PC-9 (cell line): ENCODE data around the gene PASK. TPM values are rescaled to one million over a fixed set of nuclear protein-coding genes. Genes with fewer than 3 reads are reported as not detected.

Experiments used
- BruUV-seq: library from RNA; stranded (reverse); fragments of 400-500 nt; replicated peaks from 2 replicates; lab custom pipeline; 2021; lab: Mats Ljungman, UMichigan
- CTCF ChIA-PET: fragments of 300-600 bp; sonication (Branson Sonifier 250); formaldehyde crosslinking; loops from one replicate; lab custom pipeline; 2022; ENCODE audit warnings: antibody characterized with exemption; lab: Charles Lee
- POLR2A ChIA-PET: fragments of 300-600 bp; sonication (Branson Sonifier 250); formaldehyde crosslinking; loops from one replicate; lab custom pipeline; 2022; ENCODE audit warnings: antibody characterized with exemption; ENCODE audit not compliant: unreplicated experiment; lab: Charles Lee
- DNase-seq, 2 experiments: peaks; one replicate each; pipeline versions ENCODE4 v3.0.0 to v3.0.0-alpha.2; 2015 to 2022; ENCODE audit warnings: mixed read lengths in 1 of 2
- H2AFZ ChIP-seq: fragments of 200-600 bp; sonication (generic); 2 replicates; pipeline ENCODE4 v1.8.1; 2017; ENCODE audit warnings: antibody characterized with exemption
- H3F3A ChIP-seq: fragments of 200-600 bp; sonication (generic); 2 replicates; pipeline ENCODE4 v1.8.1; 2017; ENCODE audit warnings: antibody characterized with exemption, mild to moderate bottlenecking, low read depth; ENCODE audit not compliant: insufficient read depth
- H3K27ac ChIP-seq: fragments of 200-600 bp; sonication (generic); 2 replicates; pipeline ENCODE4 v1.6.1; 2016; ENCODE audit warnings: mixed run types
- H3K27me3 ChIP-seq: fragments of 200-600 bp; sonication (generic); 2 replicates; pipeline ENCODE4 v1.6.1; 2016; ENCODE audit warnings: low read depth, mixed run types; ENCODE audit not compliant: insufficient read depth
- H3K36me3 ChIP-seq: fragments of 200-600 bp; sonication (generic); 2 replicates; pipeline ENCODE4 v1.6.1; 2016; ENCODE audit warnings: low read depth, mixed run types
- H3K4me1 ChIP-seq: fragments of 200-600 bp; sonication (generic); replicated peaks from 2 replicates; pipeline ENCODE4 v1.6.1; 2016; ENCODE audit warnings: mixed run types; ENCODE audit not compliant: insufficient read depth
- H3K4me2 ChIP-seq: fragments of 200-600 bp; sonication (generic); 2 replicates; pipeline ENCODE4 v1.6.1; 2017; ENCODE audit warnings: mixed run types
- H3K4me3 ChIP-seq: fragments of 200-600 bp; sonication (generic); 2 replicates; pipeline ENCODE4 v1.6.1; 2016; ENCODE audit warnings: mixed run types
- H3K79me2 ChIP-seq: fragments of 200-600 bp; sonication (generic); 2 replicates; pipeline ENCODE4 v1.6.1; 2017; ENCODE audit warnings: low read depth, mixed run types
- H3K9me2 ChIP-seq: fragments of 200-600 bp; sonication (generic); 2 replicates; pipeline ENCODE4 v1.8.1; 2017; ENCODE audit warnings: mild to moderate bottlenecking; ENCODE audit not compliant: insufficient read depth
- H3K9me3 ChIP-seq: fragments of 200-600 bp; sonication (generic); 2 replicates; pipeline ENCODE4 v1.8.1; 2016; ENCODE audit warnings: low read depth; ENCODE audit not compliant: insufficient read depth
- H4K20me1 ChIP-seq: fragments of 200-600 bp; sonication (generic); 2 replicates; pipeline ENCODE4 v1.8.1; 2017; ENCODE audit not compliant: insufficient read depth
- EZH2 ChIP-seq: fragments of 200-600 bp; sonication (generic); IDR thresholded peaks from 2 replicates; pipeline ENCODE4 v1.8.0; 2017; ENCODE audit warnings: antibody characterized with exemption, low read depth
- intact Hi-C: fragments of 100-400 bp; cut with micrococcal nuclease; formaldehyde crosslinking; loops from one replicate; pipeline ENCODE4 v1.10.0; 2022; ENCODE audit not compliant: unreplicated experiment
- total RNA-seq: library from RNA; stranded (reverse); gene quantifications from 2 replicates; pipeline ENCODE4 v1.2.3, GENCODE V29; 2021
- TF ChIP-seq, protein P1 (sequence below): fragments of 200-600 bp; sonication (generic); conservative IDR thresholded peaks from 2 replicates; pipeline ENCODE4 v1.6.1; 2017; ENCODE audit warnings: mixed run types, antibody characterized with exemption, mild to moderate bottlenecking, moderate library complexity

PASK gene
- total RNA-seq, 1 experiment from 2014 or later: 77.5 TPM

DNA sequence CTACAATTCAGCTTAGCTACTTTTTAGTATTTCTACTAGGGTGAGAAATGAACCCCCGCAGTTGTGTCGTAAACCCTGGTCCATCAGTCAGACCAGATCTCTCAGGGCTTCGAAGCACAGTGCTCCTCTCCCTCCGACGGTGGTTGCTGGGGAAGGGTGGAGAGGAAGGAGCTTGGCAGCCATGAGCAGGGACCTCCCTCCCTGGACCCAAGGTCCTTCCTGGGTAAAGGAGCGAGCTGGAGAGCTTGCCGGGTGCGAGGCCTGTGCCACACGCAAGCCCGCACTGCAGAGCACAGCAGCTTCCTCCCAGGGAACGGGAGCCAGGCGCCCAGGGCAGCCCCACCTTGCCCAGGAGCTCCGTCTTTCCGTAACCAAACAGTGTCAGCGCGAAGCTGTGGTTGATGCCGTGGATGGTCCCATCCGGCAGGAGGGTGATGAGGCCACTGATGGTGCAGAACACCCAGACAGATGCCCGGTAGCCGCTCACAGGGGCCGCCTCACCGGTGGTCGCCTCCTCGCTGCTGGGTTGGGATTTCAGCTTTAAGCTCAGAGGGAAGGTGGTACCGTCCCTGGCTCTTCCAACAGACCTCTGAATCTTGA lies 12.5 kb downstream of the PASK start:
- Histone ChIP-seq H3K79me2 (no peaks in the 10 kb centered on the region), H3K27ac (no peak overlapping the region), H3K9me2 (no peaks in the 10 kb centered on the region), H3K9me3 (no peaks in the 10 kb centered on the region), H3K4me2 (no peak overlapping the region), H2AFZ (no peak overlapping the region), H3F3A (no peaks in the 10 kb centered on the region), H3K4me3 (no peak overlapping the region), H3K4me1 (no peaks in the 10 kb centered on the region), H3K36me3 (0 out of 2 replicates have a peak, but pooled peaks cover 5% of the 10 kb centered on the region), H4K20me1 (no peaks in the 10 kb centered on the region), H3K27me3 (no peaks in the 10 kb centered on the region)
- POLR2A ChIA-PET: no interaction called here
- CTCF ChIA-PET: interaction anchor here (0.6 kb wide), 1 partner anchor 749 kb away, joined by 3 read pairs; no protein-coding TSS in a partner anchor
- TF ChIP-seq, protein P1, sequence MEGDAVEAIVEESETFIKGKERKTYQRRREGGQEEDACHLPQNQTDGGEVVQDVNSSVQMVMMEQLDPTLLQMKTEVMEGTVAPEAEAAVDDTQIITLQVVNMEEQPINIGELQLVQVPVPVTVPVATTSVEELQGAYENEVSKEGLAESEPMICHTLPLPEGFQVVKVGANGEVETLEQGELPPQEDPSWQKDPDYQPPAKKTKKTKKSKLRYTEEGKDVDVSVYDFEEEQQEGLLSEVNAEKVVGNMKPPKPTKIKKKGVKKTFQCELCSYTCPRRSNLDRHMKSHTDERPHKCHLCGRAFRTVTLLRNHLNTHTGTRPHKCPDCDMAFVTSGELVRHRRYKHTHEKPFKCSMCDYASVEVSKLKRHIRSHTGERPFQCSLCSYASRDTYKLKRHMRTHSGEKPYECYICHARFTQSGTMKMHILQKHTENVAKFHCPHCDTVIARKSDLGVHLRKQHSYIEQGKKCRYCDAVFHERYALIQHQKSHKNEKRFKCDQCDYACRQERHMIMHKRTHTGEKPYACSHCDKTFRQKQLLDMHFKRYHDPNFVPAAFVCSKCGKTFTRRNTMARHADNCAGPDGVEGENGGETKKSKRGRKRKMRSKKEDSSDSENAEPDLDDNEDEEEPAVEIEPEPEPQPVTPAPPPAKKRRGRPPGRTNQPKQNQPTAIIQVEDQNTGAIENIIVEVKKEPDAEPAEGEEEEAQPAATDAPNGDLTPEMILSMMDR: no peak
- no peak for TF ChIP-seq EZH2
- intact Hi-C loops: no loop called here
- no TSS peak for BruUV-seq
- no peak for DNase-seq

DNA sequence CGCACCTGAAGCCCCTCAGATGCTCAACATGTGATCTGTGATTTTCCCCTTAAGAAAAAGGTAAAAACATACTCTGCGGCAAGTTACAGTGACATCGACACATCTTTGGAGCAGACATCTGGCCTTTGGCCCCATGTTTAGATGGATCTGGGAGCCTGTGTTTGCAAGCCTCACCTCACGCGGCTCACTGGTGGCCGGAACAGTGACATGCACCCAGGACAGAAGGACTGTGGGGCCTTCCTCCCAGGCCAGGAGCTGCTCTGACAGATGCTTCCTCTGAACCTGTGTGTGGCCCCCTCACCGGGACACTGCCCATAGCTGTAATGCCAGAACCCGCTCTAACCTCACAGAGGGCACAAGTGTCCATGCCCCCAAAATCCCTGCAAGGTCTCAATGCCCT lies 13.1 kb downstream of the PASK start:
- Histone ChIP-seq H4K20me1 (no peaks in the 10 kb centered on the region), H2AFZ (no peak overlapping the region), H3K79me2 (no peaks in the 10 kb centered on the region), H3K27me3 (no peaks in the 10 kb centered on the region), H3K4me1 (no peaks in the 10 kb centered on the region), H3K4me2 (no peak overlapping the region), H3K9me2 (no peaks in the 10 kb centered on the region), H3F3A (no peaks in the 10 kb centered on the region), H3K9me3 (no peaks in the 10 kb centered on the region), H3K27ac (no peak overlapping the region), H3K4me3 (no peak overlapping the region), H3K36me3 (0 out of 2 replicates have a peak, but pooled peaks cover 5% of the 10 kb centered on the region)
- POLR2A ChIA-PET: no interaction called here
- CTCF ChIA-PET: interaction anchor here (0.6 kb wide), 1 partner anchor 749 kb away, joined by 3 read pairs; no protein-coding TSS in a partner anchor
- no TSS peak for BruUV-seq
- no peak for TF ChIP-seq EZH2
- TF ChIP-seq, protein P1: no peak
- intact Hi-C loops: no loop called here
- no peak for DNase-seq

- H2AFZ ChIP-seq: no peak overlapping the region
- no peak for DNase-seq
- 0 out of 2 replicates have a peak, but pooled peaks cover 5% of the 10 kb centered on the region for H3K36me3 ChIP-seq
- no peak for TF ChIP-seq EZH2
- TF ChIP-seq, protein P1: no peak
- ChIA-PET POLR2A (no interaction called here), CTCF (no interaction called here)
- no peaks in the 10 kb centered on the region for H3F3A ChIP-seq
- no peaks in the 10 kb centered on the region for H3K79me2 ChIP-seq
- H3K4me2 ChIP-seq: no peak overlapping the region
- no peaks in the 10 kb centered on the region for H3K9me3 ChIP-seq
- H3K4me3 ChIP-seq: no peak overlapping the region
- no peaks in the 10 kb centered on the region for H3K9me2 ChIP-seq
- H3K4me1 ChIP-seq: no peaks in the 10 kb centered on the region
- no TSS peak for BruUV-seq
- intact Hi-C loops: no loop called here
- H3K27me3 ChIP-seq: no peaks in the 10 kb centered on the region
- no peak overlapping the region for H3K27ac ChIP-seq
- H4K20me1 ChIP-seq: no peaks in the 10 kb centered on the region
Observed at GRCh38 chr2:241135737-241136136, 13.5 kb downstream of the PASK start.
